Body of pancreas (tissue), 4 donors: ENCODE measurements around the gene METTL24. TPM values are rescaled to one million over a fixed set of nuclear protein-coding genes. Genes with fewer than 3 reads are reported as not detected.
"Not testable (repeated sequence)": the region's sequence is repeated elsewhere in the genome, so short reads cannot be mapped to it uniquely, and the experiment has no call there.

Source experiments
- ATAC-seq: fragments of 150-250 bp; one replicate; pipeline ENCODE4 v1.9.1; 2016
- DNase-seq, 4 donors: peaks; one replicate each; pipeline ENCODE4 v3.0.0-alpha.2; 2019
- H3K27ac ChIP-seq, 4 donors: fragments of 200-600 bp; sonication (generic); 1 replicate in 3 of 4; 2 replicates in 1 of 4; pipeline versions ENCODE4 v1.5.1 to v1.6.1; 2016 to 2019; ENCODE audit warnings: mild to moderate bottlenecking in 1 of 4, mixed read lengths in 1 of 4, moderate library complexity in 1 of 4
- H3K27me3 ChIP-seq, 2 donors: fragments of 200-600 bp; sonication (generic); one replicate each; pipeline ENCODE4 v1.6.0; 2016; ENCODE audit warnings: mild to moderate bottlenecking in 1 of 2
- H3K36me3 ChIP-seq, 2 donors: fragments of 200-600 bp; sonication (generic); replicated peaks in 1 of 2; 2 replicates each; pipeline ENCODE4 v1.5.1; 2016; ENCODE audit warnings: low read depth in 2 of 2; ENCODE audit not compliant: insufficient read depth in 1 of 2
- H3K4me1 ChIP-seq: fragments of 200-600 bp; sonication (generic); one replicate; pipeline ENCODE4 v1.6.0; 2016
- H3K4me3 ChIP-seq, 2 donors: fragments of 200-600 bp; sonication (generic); 1 replicate in 1 of 2; 2 replicates in 1 of 2; pipeline ENCODE4 v1.5.1; 2016 to 2019
- H3K9me3 ChIP-seq, 3 donors: fragments of 200-600 bp; sonication (generic); 1 replicate in 2 of 3; 2 replicates in 1 of 3; pipeline ENCODE4 v1.5.1; 2016
- CTCF ChIP-seq, 7 experiments: fragments of 450-650 bp in 4 of 7; fragments of 200-600 bp in 3 of 7; sonication (generic) in 3 of 7; IDR thresholded peaks; one replicate each; pipeline ENCODE4 v1.5.1; 2016 to 2019; ENCODE audit warnings: antibody characterized with exemption in 7 of 7
- POLR2A ChIP-seq, 3 donors: fragments of 450-650 bp; IDR thresholded peaks; one replicate each; pipeline ENCODE4 v1.6.1; 2016; ENCODE audit warnings: antibody characterized with exemption in 3 of 3, mild to moderate bottlenecking in 2 of 3
- whole genome bisulfite sequencing, 2 donors: methylation state at CpG; one replicate each; pipeline ENCODE4 v1.1.5; 2017; 5-methylcytosine and 5-hydroxymethylcytosine counted together
- intact Hi-C: fragments of 100-400 bp; cut with DNase I; formaldehyde crosslinking; loops from one replicate; pipeline ENCODE4 v1.15.1; 2023
- total RNA-seq, 2 donors: library from RNA; depleted of rRNA; stranded (reverse); fragments of >200 nt; gene quantifications; one replicate each; pipeline ENCODE4 v1.1.0, GENCODE V29; 2016

The METTL24 gene
- total RNA-seq, 2 donors from 2014 or later: 2.3 to 4.0 TPM

GRCh38 chr6:110354153-110354552 is 4.0 kb downstream of the METTL24 start:
- no peak for ATAC-seq
- Histone ChIP-seq H3K9me3 (no peaks in the 10 kb centered on the region), H3K4me1 (peaks cover 29% of the 10 kb centered on the region), H3K36me3 (no peaks in the 10 kb centered on the region), H3K27ac (no peak overlapping the region), H3K27me3 (no peaks in the 10 kb centered on the region), H3K4me3 (no peak overlapping the region)
- intact Hi-C loops: no loop called here
- no peak for DNase-seq
- WGBS, 2 donors: 84 to 93% methylated on average over 2 of the region's 2 CpGs
- TF ChIP-seq CTCF (IDR thresholded peaks at IDR 0.05) (no peak), POLR2A (IDR thresholded peaks at IDR 0.05) (no peak)

- no peak for ATAC-seq
Observed at GRCh38 chr6:110353457-110354001, 4.6 kb downstream of the METTL24 start.

GRCh38 chr6:110352563-110353262 is 5.4 kb downstream of the METTL24 start:
- WGBS, 2 donors: 72 to 74% methylated on average over 7 of the region's 7 CpGs
- Histone ChIP-seq H3K27me3 (no peaks in the 10 kb centered on the region), H3K9me3 (no peaks in the 10 kb centered on the region), H3K4me3 (no peak overlapping the region), H3K27ac (no peak overlapping the region), H3K4me1 (peaks cover 19% of the 10 kb centered on the region), H3K36me3 (no peaks in the 10 kb centered on the region)
- DNase-seq (no peak), ATAC-seq (no peak)
- TF ChIP-seq POLR2A (IDR thresholded peaks at IDR 0.05) (no peak), CTCF (IDR thresholded peaks at IDR 0.05) (no peak)
- intact Hi-C loops: no loop called here

More at GRCh38 chr6:110353457-110354001, 4.6 kb downstream of the METTL24 start:
- intact Hi-C loops: no loop called here
- no peaks in the 10 kb centered on the region for H3K9me3 ChIP-seq
- H3K4me3 ChIP-seq: no peak overlapping the region
- DNase-seq: no peak
- H3K27ac ChIP-seq: no peak overlapping the region
- no peaks in the 10 kb centered on the region for H3K36me3 ChIP-seq
- peaks cover 23% of the 10 kb centered on the region for H3K4me1 ChIP-seq
- TF ChIP-seq POLR2A (IDR thresholded peaks at IDR 0.05): no peak
- WGBS, 2 donors: 74 to 81% methylated on average over 4 of the region's 4 CpGs
- H3K27me3 ChIP-seq: no peaks in the 10 kb centered on the region

GRCh38 chr6:110351986-110352385 is 6.2 kb downstream of the METTL24 start:
- no peak for ATAC-seq
- TF ChIP-seq POLR2A (IDR thresholded peaks at IDR 0.05) (no peak), CTCF (IDR thresholded peaks at IDR 0.05) (no peak)
- H3K4me1 ChIP-seq: peaks cover 12% of the 10 kb centered on the region
- no peaks in the 10 kb centered on the region for H3K9me3 ChIP-seq
- no peaks in the 10 kb centered on the region for H3K36me3 ChIP-seq
- H3K27me3 ChIP-seq: no peaks in the 10 kb centered on the region
- H3K4me3 ChIP-seq: no peak overlapping the region
- DNase-seq: no peak
- intact Hi-C loops: no loop called here
- no peak overlapping the region for H3K27ac ChIP-seq
- 83 to 88% methylated on average over 4 of the region's 4 CpGs for WGBS, 2 donors

- Histone ChIP-seq H3K4me3 (no peak overlapping the region), H3K27me3 (no peaks in the 10 kb centered on the region), H3K27ac (no peak overlapping the region), H3K9me3 (no peaks in the 10 kb centered on the region), H3K36me3 (no peaks in the 10 kb centered on the region), H3K4me1 (peaks cover 8% of the 10 kb centered on the region)
- TF ChIP-seq CTCF (IDR thresholded peaks at IDR 0.05): no peak
- no peak for TF ChIP-seq POLR2A (IDR thresholded peaks at IDR 0.05)
- WGBS, 2 donors: 91 to 97% methylated on average over 3 of the region's 3 CpGs
- DNase-seq (no peak), ATAC-seq (no peak)
- intact Hi-C loops: no loop called here
Observed at GRCh38 chr6:110351546-110351945, 6.6 kb downstream of the METTL24 start.

- intact Hi-C loops, H3K27me3 ChIP-seq, DNase-seq, H3K36me3 ChIP-seq, H3K27ac ChIP-seq, H3K4me3 ChIP-seq, H3K4me1 ChIP-seq, ATAC-seq, H3K9me3 ChIP-seq: not testable (repeated sequence)
- 91 to 95% methylated on average over 7 of the region's 7 CpGs for WGBS, 2 donors
Observed at GRCh38 chr6:110350593-110350992, 7.6 kb downstream of the METTL24 start.
